HCT116 (cell line): ENCODE results near the gene CTIF.

Experiments
- EZH2 ChIP-seq: fragments of 200-600 bp; sonication (generic); IDR thresholded peaks from 2 replicates; pipeline ENCODE4 v1.6.1; 2017; ENCODE audit warnings: antibody characterized with exemption, mixed run types
- EZH2phosphoT487 ChIP-seq: fragments of 200-600 bp; IDR thresholded peaks from 2 replicates; pipeline ENCODE4 v1.6.1; 2018; ENCODE audit warnings: antibody characterized with exemption, borderline replicate concordance
- JUND ChIP-seq: IDR thresholded peaks from 2 replicates; pipeline ENCODE4 v1.6.1; 2012
- POLR2AphosphoS5 ChIP-seq: IDR thresholded peaks from 2 replicates; pipeline ENCODE4 v1.6.1; 2011; ENCODE audit warnings: mild to moderate bottlenecking, low read depth, low read length, moderate library complexity
- SP1 ChIP-seq: IDR thresholded peaks from 2 replicates; pipeline ENCODE4 v1.6.1; 2012; ENCODE audit warnings: low read depth
- YY1 ChIP-seq: IDR thresholded peaks from 2 replicates; pipeline ENCODE4 v1.6.1; 2011; ENCODE audit warnings: low read length, low read depth, moderate library complexity, mild to moderate bottlenecking; ENCODE audit not compliant: insufficient replicate concordance; ENCODE audit errors: extremely low read depth
- TF ChIP-seq, protein P1 (sequence below), 3 experiments: fragments of 200-600 bp in 1 of 3; sonication (generic) in 1 of 3; IDR thresholded peaks in 2 of 3; conservative IDR thresholded peaks in 1 of 3; 2 replicates each; pipeline ENCODE4 v1.5.1; 2012 to 2017; ENCODE audit warnings: low read depth in 2 of 3, low read length in 2 of 3, antibody characterized with exemption in 1 of 3, borderline replicate concordance in 1 of 3, control low read depth in 1 of 3, mild to moderate bottlenecking in 1 of 3, mixed read lengths in 1 of 3, mixed run types in 1 of 3, moderate library complexity in 1 of 3; ENCODE audit not compliant: insufficient read depth in 1 of 3
- TF ChIP-seq, protein P2 (sequence below): IDR thresholded peaks from 2 replicates; pipeline ENCODE4 v1.6.1; 2012

DNA sequence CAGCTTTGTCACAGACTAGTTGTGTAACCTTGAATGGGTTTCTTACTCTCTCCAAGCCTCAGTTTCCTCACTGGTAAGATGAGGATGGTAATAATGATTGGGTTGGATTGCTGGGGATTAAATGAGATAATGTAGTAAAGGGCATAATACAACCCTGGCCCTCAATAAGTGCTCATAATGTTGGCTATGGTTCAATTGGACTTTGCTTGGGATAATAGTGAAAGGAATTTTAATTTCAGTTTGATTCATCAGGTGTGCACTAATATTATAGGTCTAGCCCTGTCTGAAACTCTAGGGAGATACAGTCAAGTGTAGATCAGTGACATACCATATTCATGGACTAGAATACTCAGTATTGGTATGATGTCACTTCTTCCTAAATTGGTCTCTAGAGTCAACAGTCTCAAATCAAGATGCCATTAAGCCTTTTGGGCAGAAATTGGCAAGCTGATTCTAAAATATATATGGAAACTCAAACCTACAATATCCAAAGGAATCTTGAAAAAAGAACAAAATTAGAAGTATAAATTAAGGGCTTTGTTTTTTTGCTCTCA is 250.5 kb downstream of the CTIF start:
- TF ChIP-seq JUND, result no peak
- TF ChIP-seq, protein P1, sequence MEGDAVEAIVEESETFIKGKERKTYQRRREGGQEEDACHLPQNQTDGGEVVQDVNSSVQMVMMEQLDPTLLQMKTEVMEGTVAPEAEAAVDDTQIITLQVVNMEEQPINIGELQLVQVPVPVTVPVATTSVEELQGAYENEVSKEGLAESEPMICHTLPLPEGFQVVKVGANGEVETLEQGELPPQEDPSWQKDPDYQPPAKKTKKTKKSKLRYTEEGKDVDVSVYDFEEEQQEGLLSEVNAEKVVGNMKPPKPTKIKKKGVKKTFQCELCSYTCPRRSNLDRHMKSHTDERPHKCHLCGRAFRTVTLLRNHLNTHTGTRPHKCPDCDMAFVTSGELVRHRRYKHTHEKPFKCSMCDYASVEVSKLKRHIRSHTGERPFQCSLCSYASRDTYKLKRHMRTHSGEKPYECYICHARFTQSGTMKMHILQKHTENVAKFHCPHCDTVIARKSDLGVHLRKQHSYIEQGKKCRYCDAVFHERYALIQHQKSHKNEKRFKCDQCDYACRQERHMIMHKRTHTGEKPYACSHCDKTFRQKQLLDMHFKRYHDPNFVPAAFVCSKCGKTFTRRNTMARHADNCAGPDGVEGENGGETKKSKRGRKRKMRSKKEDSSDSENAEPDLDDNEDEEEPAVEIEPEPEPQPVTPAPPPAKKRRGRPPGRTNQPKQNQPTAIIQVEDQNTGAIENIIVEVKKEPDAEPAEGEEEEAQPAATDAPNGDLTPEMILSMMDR (IDR thresholded peaks at IDR 0.05 in 2 of 3, conservative IDR thresholded peaks at IDR 0.05 in 1 of 3; ENCODE audit: borderline replicate concordance in 1 of 3, insufficient read depth in 1 of 3, low read depth in 2 of 3, low read length in 2 of 3), result no peak
- TF ChIP-seq, protein P2, sequence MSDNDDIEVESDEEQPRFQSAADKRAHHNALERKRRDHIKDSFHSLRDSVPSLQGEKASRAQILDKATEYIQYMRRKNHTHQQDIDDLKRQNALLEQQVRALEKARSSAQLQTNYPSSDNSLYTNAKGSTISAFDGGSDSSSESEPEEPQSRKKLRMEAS, result no peak
- no peak for TF ChIP-seq POLR2AphosphoS5
- no peak for TF ChIP-seq YY1
- no peak for TF ChIP-seq EZH2
- no peak for TF ChIP-seq EZH2phosphoT487
- TF ChIP-seq SP1, result no peak
